WI38 (cell line): Measurements from ENCODE around the gene SLC2A8.

Experiments used
- H3K4me3 ChIP-seq: 2 replicates; pipeline ENCODE4 v1.5.1; 2011; ENCODE audit warnings: low read depth, mild to moderate bottlenecking, control low read depth, low read length
- CTCF ChIP-seq: IDR thresholded peaks from 2 replicates; pipeline ENCODE4 v1.5.1; 2012; ENCODE audit warnings: low read depth, mild to moderate bottlenecking, control low read depth, low read length

Gene SLC2A8, protein sequence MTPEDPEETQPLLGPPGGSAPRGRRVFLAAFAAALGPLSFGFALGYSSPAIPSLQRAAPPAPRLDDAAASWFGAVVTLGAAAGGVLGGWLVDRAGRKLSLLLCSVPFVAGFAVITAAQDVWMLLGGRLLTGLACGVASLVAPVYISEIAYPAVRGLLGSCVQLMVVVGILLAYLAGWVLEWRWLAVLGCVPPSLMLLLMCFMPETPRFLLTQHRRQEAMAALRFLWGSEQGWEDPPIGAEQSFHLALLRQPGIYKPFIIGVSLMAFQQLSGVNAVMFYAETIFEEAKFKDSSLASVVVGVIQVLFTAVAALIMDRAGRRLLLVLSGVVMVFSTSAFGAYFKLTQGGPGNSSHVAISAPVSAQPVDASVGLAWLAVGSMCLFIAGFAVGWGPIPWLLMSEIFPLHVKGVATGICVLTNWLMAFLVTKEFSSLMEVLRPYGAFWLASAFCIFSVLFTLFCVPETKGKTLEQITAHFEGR

GRCh38 chr9:127396808-127397645 lies at the start of gene SLC2A8:
TSS of gene SLC2A8 (plus strand) at chr9:127397169. CDS start at chr9:127397231, 62 bp downstream.
- no peak for TF ChIP-seq CTCF
- peak within 1 kb of the TSS; percentile 66 for H3K4me3 ChIP-seq

DNA sequence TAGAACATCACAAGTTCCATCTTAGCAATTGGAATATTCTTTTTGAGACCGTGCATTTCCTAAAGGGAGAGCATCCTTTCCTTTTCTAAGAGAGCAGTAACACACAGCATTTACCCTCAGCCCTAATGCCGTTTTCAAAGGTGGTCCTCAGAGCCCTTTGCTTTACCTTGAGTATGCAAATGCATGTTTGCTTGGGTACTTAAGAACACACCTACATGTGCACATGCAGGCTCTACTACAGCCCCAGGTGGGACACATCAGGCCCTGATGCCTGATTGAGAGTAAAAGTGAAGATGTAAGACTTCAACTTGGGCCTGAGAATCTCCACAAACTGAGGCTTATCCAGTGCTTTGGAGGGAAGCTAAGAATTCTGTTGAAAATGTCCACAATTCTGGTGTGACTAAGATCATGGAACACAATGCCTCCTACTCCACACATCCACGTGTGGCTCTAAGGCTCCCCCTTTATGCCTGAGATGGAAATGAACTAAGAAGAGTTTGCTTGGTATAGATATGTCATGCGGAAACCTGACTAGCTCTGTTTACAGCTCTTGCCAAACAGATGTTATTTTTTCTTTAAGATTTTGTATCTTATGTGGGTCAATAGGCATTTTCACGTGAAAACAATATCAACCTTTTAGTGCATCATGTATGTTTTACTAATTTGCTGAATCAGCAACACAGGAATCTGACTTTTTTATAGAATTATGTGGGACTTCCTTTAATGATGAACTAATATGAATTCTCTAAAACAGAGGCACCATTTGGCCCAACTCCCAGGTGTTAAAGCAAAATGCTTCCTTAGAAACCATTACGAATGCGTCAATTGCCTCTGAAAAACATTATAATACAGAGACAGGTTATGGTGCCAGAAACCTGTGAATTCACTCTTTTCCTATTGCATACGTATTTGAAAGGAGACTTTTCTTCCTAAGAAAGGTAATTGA lies 48.9 kb upstream of the SLC2A8 start:
- 0 out of 2 replicates have a peak, but pooled peaks have one; percentile 14 for TF ChIP-seq CTCF
- H3K4me3 ChIP-seq, result no peak overlapping the region

- TF ChIP-seq CTCF, result no peak
- no peak overlapping the region for H3K4me3 ChIP-seq
These were observed 47.4 kb upstream of the SLC2A8 start for GRCh38 chr9:127349483-127350113.

DNA sequence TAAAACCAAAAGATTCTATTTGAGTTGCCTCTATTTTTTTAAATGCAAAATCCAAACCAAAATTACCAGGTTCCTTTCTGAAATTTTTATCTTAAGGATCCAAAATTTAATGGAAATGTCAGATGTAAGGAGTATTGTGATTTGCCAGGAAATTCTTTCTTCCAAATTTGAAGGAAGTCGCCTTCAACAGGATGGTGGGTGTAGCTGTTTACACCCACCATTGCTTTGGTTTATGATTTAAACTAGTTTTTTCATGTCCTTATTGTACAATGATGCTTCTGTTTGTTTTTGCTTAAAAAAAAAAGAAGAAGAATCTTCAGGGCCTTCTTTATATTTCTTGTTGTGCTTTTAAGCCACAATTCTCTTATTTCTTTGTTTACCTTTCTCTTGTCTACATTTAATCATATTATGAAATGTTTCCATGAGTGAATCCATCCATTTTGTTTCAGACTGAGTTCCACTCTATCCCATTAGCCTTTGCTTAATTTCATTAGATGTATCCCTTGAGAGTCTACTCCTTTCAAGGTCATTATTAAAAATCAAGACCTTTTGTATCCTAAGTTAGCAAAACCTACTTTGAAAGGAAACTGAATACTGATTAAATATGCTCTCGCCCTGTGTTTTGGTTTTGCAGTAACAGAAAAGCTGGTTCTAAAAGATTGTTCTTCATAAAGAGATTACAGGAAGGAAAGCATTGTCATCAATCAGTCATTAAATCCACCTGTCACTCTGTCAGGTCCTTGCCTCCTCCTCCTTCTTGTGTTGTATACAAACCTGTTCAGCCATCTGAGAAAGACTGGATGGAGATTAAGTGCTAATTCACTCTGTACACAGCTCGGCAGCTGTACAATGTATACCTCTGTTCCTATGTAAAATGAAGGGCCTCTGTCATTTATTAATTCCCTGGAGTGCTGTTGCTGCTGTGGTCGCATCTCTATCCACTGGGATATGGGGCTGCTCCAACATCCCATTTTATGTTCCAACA lies 45.5 kb upstream of the SLC2A8 start:
- H3K4me3 ChIP-seq, result no peak overlapping the region
- no peak for TF ChIP-seq CTCF

DNA sequence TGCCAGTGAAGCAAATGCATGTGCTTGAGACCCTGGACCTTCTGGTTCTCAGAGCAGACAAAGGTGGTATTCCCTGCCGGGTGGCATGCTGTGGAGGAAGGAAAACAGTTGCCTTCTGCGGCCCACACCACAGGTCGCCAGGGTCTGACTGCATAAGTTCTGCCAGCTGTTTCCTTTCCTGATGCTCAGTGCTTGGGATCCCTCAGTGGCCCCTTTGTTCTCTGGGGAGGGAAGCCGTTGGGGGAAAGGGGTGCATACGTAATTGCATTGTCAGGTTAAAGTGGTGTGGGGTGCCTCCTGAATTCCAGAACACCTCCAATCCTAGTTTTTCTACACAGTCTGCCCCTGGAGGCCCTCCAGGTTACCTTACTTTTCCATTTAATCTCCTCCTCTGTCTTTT lies 43.1 kb upstream of the SLC2A8 start:
- H3K4me3 ChIP-seq, result no peak overlapping the region
- TF ChIP-seq CTCF, result no peak
